HG03432 (cell line): Measurements from ENCODE around the gene RIOK2.
A peak's percentile ranks its signal among the peaks of the same experiment; 100 is the strongest.

ENCODE experiments used
- ATAC-seq: cut with Tn5 transposase; IDR thresholded peaks from one replicate; pipeline ENCODE4 v1.9.1; 2021; ENCODE audit warnings: mild to moderate bottlenecking, moderate library complexity; ENCODE audit not compliant: unreplicated experiment

RIOK2 gene

GRCh38 chr5:97131139-97131710, 51.8 kb downstream of the RIOK2 start:
- ATAC-seq: no peak

GRCh38 chr5:97127727-97128126, 55.3 kb downstream of the RIOK2 start:
- ATAC-seq: no peak

GRCh38 chr5:97125125-97125683, 57.8 kb downstream of the RIOK2 start:
- no peak for ATAC-seq

GRCh38 chr5:97124335-97124734, 58.7 kb downstream of the RIOK2 start:
- no peak for ATAC-seq

- no peak for ATAC-seq
These were observed 61.2 kb downstream of the RIOK2 start for GRCh38 chr5:97121848-97122247.

GRCh38 chr5:97120195-97120594, 62.9 kb downstream of the RIOK2 start:
- no peak for ATAC-seq

GRCh38 chr5:97119007-97119390, 64.0 kb downstream of the RIOK2 start:
- no peak for ATAC-seq

GRCh38 chr5:97118261-97119006, 64.6 kb downstream of the RIOK2 start:
- peak; percentile 87 for ATAC-seq

GRCh38 chr5:97115932-97116331, 67.1 kb downstream of the RIOK2 start:
- no peak for ATAC-seq

GRCh38 chr5:97112230-97112629, 70.8 kb downstream of the RIOK2 start:
- ATAC-seq: no peak

- ATAC-seq: no peak
These were observed 71.4 kb downstream of the RIOK2 start for GRCh38 chr5:97111616-97112015.

GRCh38 chr5:97111004-97111403, 72.0 kb downstream of the RIOK2 start:
- no peak for ATAC-seq
